GM21576 (cell line): ENCODE results near the gene FUT3.

Source experiments
- ATAC-seq: cut with Tn5 transposase; IDR thresholded peaks from one replicate; pipeline ENCODE4 v1.9.1; 2021; ENCODE audit warnings: mild to moderate bottlenecking, moderate library complexity; ENCODE audit not compliant: unreplicated experiment

FUT3 gene

GRCh38 chr19:5803752-5804515 is 47.3 kb downstream of the FUT3 start:
- peak; percentile 49 for ATAC-seq

GRCh38 chr19:5803441-5803751 is 47.9 kb downstream of the FUT3 start:
- no peak for ATAC-seq

GRCh38 chr19:5801796-5802619 is 49.2 kb downstream of the FUT3 start:
- no peak for ATAC-seq

GRCh38 chr19:5800361-5801270 is 50.6 kb downstream of the FUT3 start:
- ATAC-seq = no peak

- ATAC-seq = no peak
Measured at GRCh38 chr19:5799247-5800241, 51.7 kb downstream of the FUT3 start.

- no peak for ATAC-seq
Measured at GRCh38 chr19:5798244-5798643, 53.0 kb downstream of the FUT3 start.

- no peak for ATAC-seq
Measured at GRCh38 chr19:5795382-5795919, 55.8 kb downstream of the FUT3 start.

- no peak for ATAC-seq
Measured at GRCh38 chr19:5793188-5793587, 58.1 kb downstream of the FUT3 start.
